ENCODE data around the gene ITGB1BP1.

The ITGB1BP1 gene

DNA sequence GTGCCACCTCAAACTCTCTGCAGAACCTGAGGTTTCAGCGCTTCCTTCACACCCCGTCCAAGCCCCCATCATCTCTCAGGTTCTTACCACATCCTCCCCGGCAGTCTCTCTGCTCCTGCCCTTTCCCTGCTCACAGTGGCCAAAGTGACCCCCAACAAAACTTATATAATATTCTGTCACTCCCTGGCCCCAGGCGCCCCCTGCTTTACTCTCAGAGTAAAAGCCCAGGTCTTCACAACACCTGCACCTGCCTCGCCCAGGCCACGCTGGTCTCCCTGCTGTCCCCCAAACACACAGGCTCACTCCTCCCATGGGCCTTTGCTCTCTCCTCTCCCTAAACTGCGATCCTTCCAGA, 6.4 kb downstream of the ITGB1BP1 start:
- DNase-seq (ENCODE audit: extremely low read depth, low read depth): no peak
- TF ChIP-seq, protein P1, sequence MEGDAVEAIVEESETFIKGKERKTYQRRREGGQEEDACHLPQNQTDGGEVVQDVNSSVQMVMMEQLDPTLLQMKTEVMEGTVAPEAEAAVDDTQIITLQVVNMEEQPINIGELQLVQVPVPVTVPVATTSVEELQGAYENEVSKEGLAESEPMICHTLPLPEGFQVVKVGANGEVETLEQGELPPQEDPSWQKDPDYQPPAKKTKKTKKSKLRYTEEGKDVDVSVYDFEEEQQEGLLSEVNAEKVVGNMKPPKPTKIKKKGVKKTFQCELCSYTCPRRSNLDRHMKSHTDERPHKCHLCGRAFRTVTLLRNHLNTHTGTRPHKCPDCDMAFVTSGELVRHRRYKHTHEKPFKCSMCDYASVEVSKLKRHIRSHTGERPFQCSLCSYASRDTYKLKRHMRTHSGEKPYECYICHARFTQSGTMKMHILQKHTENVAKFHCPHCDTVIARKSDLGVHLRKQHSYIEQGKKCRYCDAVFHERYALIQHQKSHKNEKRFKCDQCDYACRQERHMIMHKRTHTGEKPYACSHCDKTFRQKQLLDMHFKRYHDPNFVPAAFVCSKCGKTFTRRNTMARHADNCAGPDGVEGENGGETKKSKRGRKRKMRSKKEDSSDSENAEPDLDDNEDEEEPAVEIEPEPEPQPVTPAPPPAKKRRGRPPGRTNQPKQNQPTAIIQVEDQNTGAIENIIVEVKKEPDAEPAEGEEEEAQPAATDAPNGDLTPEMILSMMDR (IDR thresholded peaks at IDR 0.05; ENCODE audit: low read depth, low read length): no peak

DNA sequence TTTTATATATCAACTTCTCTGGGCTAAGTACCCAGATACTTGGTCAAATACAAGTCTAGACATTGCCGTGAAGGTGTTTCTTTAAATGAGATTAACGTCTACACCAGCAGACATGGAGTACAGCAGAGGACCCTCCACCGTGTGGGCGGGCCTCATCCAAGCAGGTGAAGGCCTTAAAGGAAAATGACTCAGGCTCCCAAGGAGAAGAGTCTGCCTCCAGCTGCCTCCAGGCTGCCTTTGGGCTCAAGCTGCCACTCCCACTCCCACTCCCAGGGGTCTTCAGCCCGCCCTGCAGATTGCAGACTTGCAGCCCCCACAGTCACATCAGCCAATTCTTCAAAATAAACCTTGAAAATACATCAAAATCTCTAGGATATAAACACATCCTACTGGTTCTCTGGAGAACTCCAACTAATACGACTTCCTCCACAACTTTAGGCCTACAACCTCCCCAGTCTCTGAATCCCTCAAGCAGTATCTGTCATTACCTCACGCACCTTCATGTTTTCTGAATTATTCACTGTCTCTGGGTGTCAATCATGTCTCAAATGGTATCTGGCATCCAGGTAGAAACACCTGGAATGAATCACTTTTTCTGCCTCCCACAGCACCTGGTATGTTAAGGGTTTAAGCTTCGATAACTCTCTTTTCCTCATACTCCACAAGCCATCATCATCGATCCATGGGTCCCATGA, 6.9 kb downstream of the ITGB1BP1 start:
- TF ChIP-seq, protein P1 (IDR thresholded peaks at IDR 0.05; ENCODE audit: low read depth, low read length): no peak
- no peak for DNase-seq (ENCODE audit: extremely low read depth, low read depth)

DNA sequence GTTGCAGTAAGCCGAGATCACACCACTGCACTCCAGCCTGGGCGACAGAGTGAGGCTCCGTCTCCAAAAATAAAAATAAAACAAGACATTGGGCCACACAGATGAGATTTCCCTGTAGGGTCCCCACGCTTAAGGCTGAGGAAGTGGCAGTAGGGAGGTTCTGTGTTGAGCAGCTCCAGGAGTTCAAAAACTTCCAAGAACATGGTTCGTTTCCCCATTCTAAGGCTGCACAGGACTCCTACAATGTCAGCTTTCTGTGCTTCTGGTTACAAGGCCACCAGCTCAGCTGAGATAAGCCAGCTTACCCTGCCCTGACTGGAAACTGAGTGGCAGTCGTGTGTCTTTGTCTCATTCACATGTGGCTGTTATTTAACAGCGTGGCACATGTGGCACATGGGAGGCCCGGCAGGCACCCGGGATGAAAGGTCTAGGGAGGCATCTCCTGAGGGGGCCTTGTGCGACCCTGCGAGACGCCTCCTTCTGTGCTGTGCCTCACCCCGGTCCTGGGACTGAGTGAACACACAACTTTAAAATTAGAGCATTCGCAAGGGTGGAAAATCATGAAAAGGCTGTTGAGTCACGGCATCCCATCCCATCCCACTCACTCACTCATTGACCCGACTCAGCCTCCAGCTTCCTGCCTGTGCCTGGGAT, 7.7 kb downstream of the ITGB1BP1 start:
- TF ChIP-seq, protein P1 (IDR thresholded peaks at IDR 0.05; ENCODE audit: low read depth, low read length): no peak
- DNase-seq (ENCODE audit: extremely low read depth, low read depth): no peak

DNA sequence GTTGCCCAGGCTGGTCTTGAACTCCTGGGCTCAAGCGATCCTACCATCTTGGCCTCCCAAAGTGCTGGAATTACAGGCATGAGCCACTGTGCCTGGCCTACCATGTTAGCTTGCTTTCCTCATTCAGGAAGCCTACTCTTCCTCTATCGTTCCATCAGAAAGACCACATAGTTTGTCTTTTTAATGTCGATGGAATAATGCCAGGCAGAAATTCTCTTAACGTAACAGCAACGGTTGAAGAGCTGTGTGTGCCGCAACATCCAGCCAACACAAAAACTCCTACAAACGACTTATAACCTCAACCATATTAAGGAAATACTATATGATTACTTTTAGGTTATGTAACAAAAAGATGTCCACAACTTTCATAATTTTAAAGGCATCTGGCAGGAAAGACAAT, 10.5 kb downstream of the ITGB1BP1 start:
- TF ChIP-seq, protein P1 (IDR thresholded peaks at IDR 0.05; ENCODE audit: low read depth, low read length): no peak

DNA sequence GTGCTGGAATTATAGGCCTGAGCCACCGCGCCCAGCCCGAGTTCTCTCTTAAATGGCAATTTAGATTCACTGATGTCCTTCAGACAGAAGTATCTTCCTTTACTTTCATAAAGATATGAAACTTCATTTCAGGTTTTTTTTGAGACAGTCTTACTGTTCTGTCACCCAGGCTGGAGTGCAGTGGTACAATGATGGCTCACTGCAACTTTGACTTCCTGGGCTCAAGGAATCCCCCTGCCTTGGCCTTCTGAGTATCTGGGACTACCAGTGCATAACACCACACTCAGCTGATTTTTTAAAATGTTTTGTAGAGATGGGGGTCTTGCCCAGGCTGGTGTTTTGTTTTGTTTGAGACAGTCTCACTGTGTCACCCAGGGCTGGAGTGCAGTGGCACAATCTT, 13.2 kb downstream of the ITGB1BP1 start:
- TF ChIP-seq, protein P1 (IDR thresholded peaks at IDR 0.05; ENCODE audit: low read depth, low read length): no peak
- DNase-seq (ENCODE audit: extremely low read depth, low read depth): no peak

More for the DNA sequence above, 10.5 kb downstream of the ITGB1BP1 start:
- DNase-seq (ENCODE audit: extremely low read depth, low read depth): no peak

DNA sequence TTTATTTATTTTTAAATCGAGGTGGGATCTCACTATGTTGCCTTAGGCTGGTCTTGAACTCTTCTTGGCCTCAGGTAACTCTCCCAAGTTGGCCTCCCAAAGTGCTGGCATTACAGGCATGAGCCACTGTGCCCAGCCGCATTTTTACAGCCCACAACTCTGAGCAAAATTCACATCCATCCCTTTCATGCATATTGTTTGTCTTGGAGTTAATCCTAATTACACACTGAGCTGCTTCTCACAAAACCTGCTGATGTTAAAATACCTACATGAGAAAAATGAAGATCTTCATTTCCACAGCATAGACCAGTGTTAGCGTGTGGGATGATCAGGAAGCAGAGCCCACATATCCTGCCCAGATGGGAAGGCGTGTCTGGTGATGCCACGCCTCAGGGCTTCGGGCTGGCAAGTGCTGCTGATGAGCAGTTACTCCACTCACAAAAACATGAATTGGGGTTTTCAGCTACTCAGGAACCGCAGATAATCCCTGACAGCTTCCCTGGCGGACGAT, 14.6 kb downstream of the ITGB1BP1 start:
- TF ChIP-seq, protein P1 (IDR thresholded peaks at IDR 0.05; ENCODE audit: low read depth, low read length): no peak
- no peak for DNase-seq (ENCODE audit: extremely low read depth, low read depth)

DNA sequence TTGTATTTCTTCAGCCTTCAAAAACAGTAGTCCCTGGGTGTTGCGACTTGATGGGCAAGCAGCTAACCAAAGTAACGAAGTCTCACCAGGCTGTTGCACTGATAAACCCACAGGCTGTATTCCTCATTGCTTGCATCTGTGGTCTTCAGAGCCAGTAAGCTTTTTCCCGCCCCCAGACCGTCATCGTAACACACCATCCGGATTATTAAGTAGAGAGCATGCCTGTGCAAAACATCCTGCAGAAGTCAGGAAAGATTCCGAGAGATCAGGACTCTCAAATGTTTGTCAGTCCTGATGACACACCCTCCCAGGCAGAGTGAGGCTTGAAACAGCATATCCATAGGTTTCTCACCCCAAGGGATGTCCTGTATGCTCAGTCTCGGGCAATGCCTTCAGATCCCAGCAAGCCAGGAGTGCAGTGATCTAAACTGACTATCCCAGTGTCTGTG, 15.9 kb downstream of the ITGB1BP1 start:
- TF ChIP-seq, protein P1 (IDR thresholded peaks at IDR 0.05; ENCODE audit: low read depth, low read length): no peak
- DNase-seq (ENCODE audit: extremely low read depth, low read depth): no peak

Measured in AG09319 (cell line).